Effector memory CD8-positive, alpha-beta T cell (primary cell): ENCODE measurements around the gene DISC1.

Experiments used
- ATAC-seq: fragments of 150-1000 bp; cut with Tn5 transposase; replicated peaks from 2 replicates; pipeline ENCODE4 v1.10.0; 2021; ENCODE audit warnings: mild to moderate bottlenecking, moderate library complexity
- DNase-seq, 3 experiments: peaks; one replicate each; pipeline ENCODE4 v3.0.0; 2021
- H3K27ac Mint-ChIP-seq, 2 donors: one replicate each; pipeline ENCODE4 v1.8.0; 2022; ENCODE audit warnings: mild to moderate bottlenecking in 2 of 2, mixed read lengths in 2 of 2, moderate library complexity in 2 of 2
- H3K27me3 Mint-ChIP-seq, 2 donors: one replicate each; pipeline ENCODE4 v1.8.0; 2022; ENCODE audit warnings: mixed read lengths in 2 of 2
- H3K36me3 Mint-ChIP-seq: one replicate; pipeline ENCODE4 v1.8.0; 2022; ENCODE audit warnings: mild to moderate bottlenecking, moderate library complexity, mixed read lengths; ENCODE audit not compliant: insufficient read depth
- H3K4me1 Mint-ChIP-seq, 2 donors: one replicate each; pipeline ENCODE4 v1.8.0; 2022; ENCODE audit warnings: low read depth in 2 of 2, mixed read lengths in 2 of 2
- H3K4me3 Mint-ChIP-seq, 2 donors: one replicate each; pipeline ENCODE4 v1.8.0; 2022; ENCODE audit warnings: mild to moderate bottlenecking in 2 of 2, mixed read lengths in 2 of 2, moderate library complexity in 2 of 2
- H3K9me3 Mint-ChIP-seq, 2 donors: one replicate each; pipeline ENCODE4 v1.8.0; 2022; ENCODE audit warnings: mixed read lengths in 2 of 2

Gene DISC1

DNA sequence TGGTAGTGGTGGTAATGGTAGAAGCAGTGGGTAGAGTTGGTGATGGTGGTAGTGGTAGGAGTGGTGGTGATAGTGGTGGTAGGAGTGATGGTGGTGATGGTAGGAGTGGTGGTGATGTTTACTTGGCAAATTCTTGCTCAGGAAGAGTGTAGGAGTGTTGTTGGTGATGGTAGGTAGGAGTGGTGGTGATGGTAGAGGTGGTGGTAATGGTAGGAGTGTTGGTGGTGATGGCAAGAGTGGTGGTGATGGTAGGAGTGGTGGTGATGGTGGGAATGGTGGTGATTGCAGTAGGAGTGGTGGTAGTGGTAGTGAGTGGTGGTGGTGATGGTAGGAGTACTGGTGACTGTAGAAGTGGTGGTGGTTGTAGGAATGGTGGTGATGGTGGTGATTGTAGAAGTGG lies 106.5 kb downstream of the DISC1 start:
- H3K4me3 Mint-ChIP-seq: no peak overlapping the region
- ATAC-seq: no peak
- no peaks in the 10 kb centered on the region for H3K4me1 Mint-ChIP-seq
- DNase-seq: no peak
- no peaks in the 10 kb centered on the region for H3K9me3 Mint-ChIP-seq
- no peak overlapping the region for H3K27ac Mint-ChIP-seq
- no peaks in the 10 kb centered on the region for H3K27me3 Mint-ChIP-seq
- no peaks in the 10 kb centered on the region for H3K36me3 Mint-ChIP-seq

DNA sequence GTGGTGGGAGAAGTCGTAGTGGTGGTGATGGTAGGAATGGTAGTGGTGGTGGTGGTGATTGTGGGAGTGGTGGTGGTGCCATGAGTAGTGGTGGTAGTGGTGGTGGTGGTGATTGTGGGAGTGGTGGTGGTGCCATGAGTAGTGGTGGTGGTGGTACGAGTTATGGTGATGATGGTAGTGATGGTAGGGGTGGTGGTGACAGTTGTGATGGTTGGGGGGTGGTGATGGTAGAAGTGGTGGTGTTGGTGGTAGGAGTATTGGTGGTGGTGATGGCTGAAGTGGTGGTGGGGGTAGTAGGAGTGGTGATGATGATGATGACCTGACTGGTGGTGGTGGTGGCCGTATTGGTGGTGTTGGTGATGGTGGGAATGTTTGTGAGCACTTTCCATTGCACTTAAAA lies 107.1 kb downstream of the DISC1 start:
- no peak for ATAC-seq
- Mint-ChIP-seq H3K36me3 (no peaks in the 10 kb centered on the region), H3K4me3 (no peak overlapping the region)

DNA sequence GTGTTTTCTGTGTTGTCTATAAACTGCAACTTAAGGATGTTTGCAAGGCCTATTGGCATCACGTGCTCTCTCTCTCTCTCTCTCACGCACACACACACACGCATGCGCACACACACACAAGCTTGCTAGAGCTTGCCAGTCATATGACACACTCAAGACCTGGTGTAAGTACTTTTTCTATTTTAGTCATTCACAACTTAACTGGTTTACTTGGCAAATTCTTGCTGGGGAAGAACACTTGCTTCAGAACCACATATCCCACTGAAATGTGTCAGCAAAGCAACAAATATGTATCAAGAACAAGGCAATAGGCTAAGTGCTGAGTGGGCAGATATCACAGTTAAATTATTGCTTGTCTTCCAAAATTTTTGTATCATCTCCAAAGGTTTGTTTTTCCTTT lies 107.8 kb downstream of the DISC1 start:
- H3K27me3 Mint-ChIP-seq: peaks cover 0 to 3% of the 10 kb centered on the region in 2 donors
- ATAC-seq (no peak), DNase-seq (no peak)
- H3K36me3 Mint-ChIP-seq: no peaks in the 10 kb centered on the region
- no peak overlapping the region for H3K4me3 Mint-ChIP-seq
- no peaks in the 10 kb centered on the region for H3K4me1 Mint-ChIP-seq
- H3K9me3 Mint-ChIP-seq: no peaks in the 10 kb centered on the region
- no peak overlapping the region for H3K27ac Mint-ChIP-seq

More for the DNA sequence above, 107.1 kb downstream of the DISC1 start:
- H3K27ac Mint-ChIP-seq: no peak overlapping the region
- H3K27me3 Mint-ChIP-seq: no peaks in the 10 kb centered on the region
- no peaks in the 10 kb centered on the region for H3K4me1 Mint-ChIP-seq
- DNase-seq: no peak
- H3K9me3 Mint-ChIP-seq: no peaks in the 10 kb centered on the region

DNA sequence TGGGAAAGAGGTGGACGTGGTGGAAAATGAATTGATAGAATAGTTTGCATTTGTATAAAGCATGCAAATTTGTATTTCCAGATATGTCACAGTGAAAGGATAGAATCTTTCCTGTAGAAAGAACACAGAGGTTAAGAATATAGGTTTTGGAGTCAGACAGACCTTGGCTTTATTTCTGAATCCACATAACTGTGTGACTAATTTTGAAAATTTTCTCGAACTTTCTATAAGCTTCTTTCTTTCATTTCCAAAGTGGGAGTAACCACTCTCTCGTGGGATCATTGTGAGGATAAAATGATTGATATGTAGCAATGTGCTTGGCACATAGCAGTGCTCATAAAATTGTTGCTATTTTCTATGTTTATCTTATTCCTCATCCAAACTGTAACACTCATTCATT lies 108.8 kb downstream of the DISC1 start:
- Mint-ChIP-seq H3K9me3 (no peaks in the 10 kb centered on the region), H3K36me3 (no peaks in the 10 kb centered on the region), H3K4me1 (no peaks in the 10 kb centered on the region), H3K27me3 (peaks cover 0 to 4% of the 10 kb centered on the region in 2 donors), H3K27ac (no peak overlapping the region), H3K4me3 (no peak overlapping the region)
- ATAC-seq: no peak
- DNase-seq: no peak

DNA sequence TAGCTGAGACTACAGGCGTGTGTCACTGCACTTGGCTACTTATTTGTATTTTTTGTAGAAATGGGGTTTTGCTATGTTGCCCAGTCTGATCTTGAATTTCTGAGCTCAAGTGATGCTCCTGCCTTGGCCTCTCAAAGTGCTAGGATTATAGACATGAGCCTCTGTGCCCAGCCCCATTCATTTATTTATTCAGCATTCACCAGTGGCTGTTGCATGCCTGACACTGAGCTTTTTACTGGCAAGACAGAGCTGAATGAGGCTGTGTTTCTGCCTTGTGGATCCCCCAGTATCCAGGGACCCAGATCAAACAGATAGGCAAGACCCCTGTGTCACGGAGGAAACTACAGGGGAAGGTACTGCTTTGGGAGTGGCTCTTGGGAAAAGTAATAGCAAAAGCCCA lies 109.4 kb downstream of the DISC1 start:
- Mint-ChIP-seq H3K27ac (no peak overlapping the region), H3K4me1 (no peaks in the 10 kb centered on the region), H3K36me3 (no peaks in the 10 kb centered on the region), H3K4me3 (no peak overlapping the region), H3K9me3 (no peaks in the 10 kb centered on the region), H3K27me3 (peaks cover 0 to 8% of the 10 kb centered on the region in 2 donors)
- DNase-seq: no peak
- ATAC-seq: no peak

DNA sequence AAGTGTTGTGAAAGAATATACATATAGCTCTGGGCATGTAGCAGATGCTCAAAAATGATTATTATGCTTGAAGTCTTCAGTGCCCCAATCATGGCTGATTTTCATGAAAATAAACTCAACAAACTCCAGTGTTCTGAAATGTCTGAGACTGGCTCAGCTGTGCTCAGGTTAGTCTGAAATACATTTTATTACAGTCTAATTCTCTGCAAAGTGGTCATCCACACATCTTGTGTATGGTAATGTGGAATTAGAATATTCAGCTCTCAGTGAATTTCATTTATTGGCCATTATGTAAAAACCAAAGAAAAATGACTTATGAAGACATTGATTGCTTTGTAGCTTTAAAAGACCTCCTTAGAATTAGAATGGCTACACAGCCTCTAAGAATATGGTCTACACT lies 109.9 kb downstream of the DISC1 start:
- ATAC-seq (no peak), DNase-seq (no peak)
- H3K27me3 Mint-ChIP-seq: peaks cover 0 to 11% of the 10 kb centered on the region in 2 donors
- no peaks in the 10 kb centered on the region for H3K36me3 Mint-ChIP-seq
- no peaks in the 10 kb centered on the region for H3K4me1 Mint-ChIP-seq
- no peak overlapping the region for H3K4me3 Mint-ChIP-seq
- H3K9me3 Mint-ChIP-seq: no peaks in the 10 kb centered on the region
- H3K27ac Mint-ChIP-seq: no peak overlapping the region

DNA sequence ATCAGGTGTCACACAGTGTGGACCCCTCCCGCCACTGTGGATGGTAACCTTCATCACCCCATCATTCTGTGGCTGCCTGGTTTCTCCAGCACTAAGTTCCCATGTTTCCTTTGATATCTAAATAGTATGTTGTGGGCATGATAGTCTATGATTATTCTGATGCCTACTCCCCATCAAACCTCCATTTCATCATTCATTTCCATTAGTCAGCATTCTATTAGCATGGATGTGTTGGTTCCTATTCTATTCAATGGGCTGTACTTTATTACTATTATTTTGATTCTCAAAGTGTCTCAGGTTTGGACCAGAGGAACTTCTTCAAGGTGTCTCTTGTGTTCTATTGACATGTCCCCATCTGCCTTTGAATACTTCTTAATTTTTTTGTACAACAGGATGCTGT lies 112.0 kb downstream of the DISC1 start:
- H3K36me3 Mint-ChIP-seq: no peaks in the 10 kb centered on the region
- H3K4me1 Mint-ChIP-seq: no peaks in the 10 kb centered on the region
- DNase-seq (no peak), ATAC-seq (no peak)
- no peak overlapping the region for H3K4me3 Mint-ChIP-seq
- no peak overlapping the region for H3K27ac Mint-ChIP-seq
- H3K9me3 Mint-ChIP-seq: no peaks in the 10 kb centered on the region
- peaks cover 0 to 17% of the 10 kb centered on the region in 2 donors for H3K27me3 Mint-ChIP-seq

DNA sequence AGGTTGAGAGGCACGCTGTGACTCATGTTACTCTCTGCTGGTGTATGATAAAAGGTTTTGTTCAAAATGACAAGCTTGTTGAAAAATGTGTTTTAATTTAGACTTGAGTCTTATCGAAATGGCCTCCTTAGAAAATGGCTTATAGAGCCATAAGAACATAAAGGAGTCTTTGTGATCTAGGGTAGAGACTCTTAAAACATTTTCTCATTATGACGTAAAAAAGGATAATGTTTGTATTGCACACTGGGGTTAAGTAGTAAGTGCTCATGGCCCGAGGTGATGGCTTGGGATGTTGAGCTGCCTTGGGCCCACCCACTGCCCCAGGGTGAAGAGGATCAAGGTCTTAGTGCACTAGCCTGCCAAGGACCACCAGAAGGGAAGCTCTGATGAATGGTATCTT lies 117.4 kb downstream of the DISC1 start:
- H3K36me3 Mint-ChIP-seq: no peaks in the 10 kb centered on the region
- no peak overlapping the region for H3K4me3 Mint-ChIP-seq
- no peaks in the 10 kb centered on the region for H3K4me1 Mint-ChIP-seq
- no peaks in the 10 kb centered on the region for H3K9me3 Mint-ChIP-seq
- DNase-seq (no peak), ATAC-seq (no peak)
- no peak overlapping the region for H3K27ac Mint-ChIP-seq
- H3K27me3 Mint-ChIP-seq: peaks cover 0 to 17% of the 10 kb centered on the region in 2 donors

DNA sequence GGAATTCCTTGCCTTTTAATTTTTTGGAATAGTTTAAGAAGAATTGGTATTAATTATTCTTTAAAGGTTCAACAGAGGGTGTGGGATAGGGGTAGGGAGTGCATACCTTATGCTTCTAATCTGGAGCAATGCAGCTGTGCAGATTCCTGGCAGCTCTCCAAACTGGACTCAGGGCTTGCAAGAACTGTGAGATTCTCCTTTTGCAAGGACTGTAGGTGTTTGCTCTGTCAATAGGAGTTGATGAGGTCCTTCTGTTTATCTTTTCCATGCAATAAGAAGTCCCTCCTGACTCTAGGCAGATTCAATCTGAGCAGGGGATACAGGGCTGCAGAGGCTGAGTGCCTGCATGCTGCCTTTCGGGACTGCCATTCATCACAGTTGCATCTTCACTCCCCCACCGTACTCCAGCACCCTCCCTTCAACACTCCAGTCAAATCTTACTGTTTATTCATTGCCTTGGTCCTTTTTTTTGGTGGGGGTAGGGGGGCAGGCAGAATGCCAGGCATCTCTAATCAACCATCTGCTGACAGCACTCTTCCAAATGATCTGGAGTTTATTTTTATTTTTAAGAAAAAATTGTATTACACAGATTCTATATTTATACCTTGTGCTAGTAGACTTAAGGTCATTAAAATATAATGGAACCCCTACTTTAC lies 122.3 kb downstream of the DISC1 start:
- Mint-ChIP-seq H3K27me3 (no peaks in the 10 kb centered on the region), H3K9me3 (peaks cover under 1 to 3% of the 10 kb centered on the region in 2 donors), H3K4me3 (no peak overlapping the region), H3K36me3 (no peaks in the 10 kb centered on the region), H3K4me1 (no peaks in the 10 kb centered on the region), H3K27ac (no peak overlapping the region)
- DNase-seq: no peak
- ATAC-seq: no peak

DNA sequence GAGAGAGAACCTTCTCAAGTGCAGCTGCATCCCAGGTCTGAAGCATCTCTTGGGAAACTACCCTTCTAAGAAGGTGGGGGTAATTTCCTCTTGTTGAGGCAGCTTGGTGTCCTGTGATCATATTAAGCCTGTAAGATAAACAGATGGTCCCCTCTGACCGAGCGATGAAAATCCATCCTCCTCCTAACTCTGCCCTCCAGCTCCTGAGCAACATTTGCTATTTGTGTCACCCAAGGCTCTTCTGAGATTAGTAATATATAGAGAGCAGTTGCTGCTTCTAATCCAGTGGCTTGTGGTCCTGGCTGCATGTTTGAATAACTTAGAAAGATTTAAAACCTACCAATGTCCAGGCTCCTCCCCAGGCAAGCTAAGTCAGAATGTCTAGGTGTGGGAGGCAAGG lies 123.7 kb downstream of the DISC1 start:
- Mint-ChIP-seq H3K27ac (no peak overlapping the region), H3K4me3 (no peak overlapping the region), H3K9me3 (peaks cover 2 to 7% of the 10 kb centered on the region in 2 donors), H3K4me1 (no peaks in the 10 kb centered on the region), H3K36me3 (no peaks in the 10 kb centered on the region), H3K27me3 (no peaks in the 10 kb centered on the region)
- DNase-seq: no peak
- no peak for ATAC-seq

DNA sequence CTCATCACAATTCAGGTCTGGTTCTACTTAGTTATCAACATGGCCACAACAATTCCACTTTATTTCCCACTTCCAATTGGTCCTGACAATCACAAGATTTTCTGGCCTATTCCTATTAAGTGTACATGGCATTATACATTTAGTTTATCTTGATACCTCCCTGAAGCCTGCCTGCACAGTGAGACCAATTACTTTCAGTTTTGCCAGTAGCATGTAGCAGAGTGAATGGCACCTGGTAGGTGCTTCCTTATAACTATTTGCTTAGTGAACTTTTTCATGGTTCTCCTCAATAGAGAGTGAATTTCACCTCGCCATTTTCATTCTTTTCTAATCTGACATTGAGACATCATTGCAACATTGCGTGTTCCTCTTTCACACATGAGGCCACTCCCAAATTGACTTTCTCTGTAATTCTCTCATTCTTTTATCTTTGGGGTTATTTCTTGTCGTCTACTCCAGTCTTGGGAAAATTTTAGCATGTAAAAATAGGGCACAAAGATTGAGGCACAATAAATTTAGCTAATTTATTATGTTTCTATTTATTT lies 124.3 kb downstream of the DISC1 start:
- no peaks in the 10 kb centered on the region for H3K36me3 Mint-ChIP-seq
- H3K9me3 Mint-ChIP-seq: peaks cover 2 to 7% of the 10 kb centered on the region in 2 donors

DNA sequence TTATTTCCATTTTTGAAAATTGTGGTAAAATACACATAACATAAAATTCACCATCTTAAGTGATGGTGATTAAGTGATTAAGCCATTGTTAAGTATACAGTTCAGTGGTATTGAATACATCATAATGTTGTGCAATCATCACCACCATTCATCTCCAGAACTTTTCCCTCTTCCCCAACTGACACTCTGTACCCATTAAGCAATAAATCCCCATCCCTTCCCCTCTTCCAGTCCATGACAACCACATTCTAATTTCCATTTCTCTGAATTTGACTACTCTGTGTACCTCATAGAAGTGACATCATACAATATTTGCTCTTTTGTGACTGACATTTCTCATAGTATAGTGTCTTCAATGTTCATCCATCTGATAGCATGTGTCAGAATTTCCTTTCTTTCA lies 124.8 kb downstream of the DISC1 start:
- Mint-ChIP-seq H3K27me3 (no peaks in the 10 kb centered on the region), H3K36me3 (no peaks in the 10 kb centered on the region), H3K4me1 (no peaks in the 10 kb centered on the region), H3K9me3 (peaks cover 2 to 7% of the 10 kb centered on the region in 2 donors), H3K4me3 (no peak overlapping the region), H3K27ac (no peak overlapping the region)
- ATAC-seq (no peak), DNase-seq (no peak)

More for the DNA sequence above, 124.3 kb downstream of the DISC1 start:
- DNase-seq: no peak
- Mint-ChIP-seq H3K4me3 (no peak overlapping the region), H3K4me1 (no peaks in the 10 kb centered on the region), H3K27me3 (no peaks in the 10 kb centered on the region), H3K27ac (no peak overlapping the region)
- no peak for ATAC-seq

DNA sequence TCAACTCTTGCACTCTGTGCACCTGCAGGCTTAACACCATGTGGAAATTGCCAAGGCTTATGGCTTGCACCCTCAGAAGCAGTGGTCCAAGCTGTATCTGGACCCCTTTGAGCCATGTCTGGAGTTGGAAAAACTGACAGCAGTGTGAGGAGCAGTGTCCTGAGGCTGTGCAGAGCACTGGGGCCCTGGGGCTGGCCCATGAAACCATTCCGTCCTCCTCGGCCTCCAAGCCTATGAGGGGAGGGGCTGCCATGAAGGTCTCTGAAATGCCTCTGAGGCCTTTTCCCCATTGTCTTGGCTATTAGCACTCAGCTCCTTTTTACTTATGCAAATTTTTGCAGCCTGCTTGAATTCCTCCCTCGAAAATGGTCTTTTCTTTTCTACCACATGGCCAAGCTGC lies 126.7 kb downstream of the DISC1 start:
- Mint-ChIP-seq H3K4me1 (no peaks in the 10 kb centered on the region), H3K4me3 (no peak overlapping the region), H3K27me3 (no peaks in the 10 kb centered on the region), H3K9me3 (peaks cover 2 to 7% of the 10 kb centered on the region in 2 donors), H3K27ac (no peak overlapping the region), H3K36me3 (no peaks in the 10 kb centered on the region)
- ATAC-seq (no peak), DNase-seq (no peak)

DNA sequence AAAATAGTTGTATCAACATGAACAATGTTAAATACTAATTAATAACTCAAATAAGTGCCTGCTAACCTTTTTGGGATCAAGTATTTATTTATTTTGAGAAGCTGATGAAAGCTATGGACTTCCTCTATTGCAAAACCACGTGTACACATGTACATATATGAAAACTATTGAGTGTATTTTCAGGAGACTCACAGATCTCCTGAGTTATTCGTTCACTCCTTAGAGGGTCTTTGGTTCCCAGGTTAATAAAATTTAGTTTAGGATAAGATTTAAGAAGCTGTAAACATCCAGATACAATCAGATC lies 130.5 kb downstream of the DISC1 start:
- peak; percentile 12 for ATAC-seq
- Mint-ChIP-seq H3K4me1 (no peaks in the 10 kb centered on the region), H3K36me3 (no peaks in the 10 kb centered on the region), H3K27me3 (no peaks in the 10 kb centered on the region), H3K9me3 (peaks cover 2 to 7% of the 10 kb centered on the region in 2 donors), H3K27ac (no peak overlapping the region), H3K4me3 (no peak overlapping the region)
- no peak for DNase-seq
